ENCODE results near the gene KLHL41. TPM values are rescaled to one million over a fixed set of nuclear protein-coding genes. Genes with fewer than 3 reads are reported as not detected.

Gene KLHL41
- polyA plus RNA-seq, 1 donor from 2014 or later: 2.3 TPM

DNA sequence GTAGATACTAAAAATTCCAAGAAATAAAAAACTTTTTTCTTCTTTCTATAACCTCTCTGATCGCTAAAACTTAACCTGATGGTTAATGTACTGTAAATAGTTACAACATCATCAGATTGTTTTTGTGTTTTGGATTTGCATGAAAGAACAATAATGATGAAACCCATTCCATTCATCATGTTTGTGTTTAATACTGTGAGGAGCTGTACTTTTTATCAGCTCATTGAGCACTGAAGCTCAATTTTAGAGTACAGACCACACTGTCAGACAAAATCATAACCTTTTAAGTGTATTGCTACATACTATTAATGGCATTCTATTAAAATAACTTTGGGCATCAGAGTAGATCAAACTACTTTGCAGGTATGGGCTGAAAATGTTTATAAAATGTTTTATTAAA, 45.0 kb upstream of the KLHL41 start:
- no peak overlapping the region for H2AFZ ChIP-seq (ENCODE audit: low read depth, low read length)
- H3K27ac ChIP-seq (ENCODE audit: low read length): no peak overlapping the region
- no peaks in the 10 kb centered on the region for H3K9me2 ChIP-seq (ENCODE audit: insufficient read depth, low read length)
- H3K27me3 ChIP-seq (ENCODE audit: insufficient read depth, low read depth, low read length): no peaks in the 10 kb centered on the region
- H3K9ac ChIP-seq (ENCODE audit: low read length): no peak overlapping the region
- no peaks in the 10 kb centered on the region for H3K79me2 ChIP-seq (replicated peaks; ENCODE audit: insufficient read depth, low read length)
- H3K36me3 ChIP-seq (ENCODE audit: insufficient read depth, low read length): no peaks in the 10 kb centered on the region
- no peaks in the 10 kb centered on the region for H4K20me1 ChIP-seq (ENCODE audit: insufficient read depth)
- no peak overlapping the region for H3K4me3 ChIP-seq (ENCODE audit: low read length)
- H3K4me2 ChIP-seq (ENCODE audit: low read length): no peak overlapping the region
- TF ChIP-seq POLR2AphosphoS5 (IDR thresholded peaks at IDR 0.05) (no peak), SMC3 (conservative IDR thresholded peaks at IDR 0.05; ENCODE audit: poor library complexity) (no peak), MXI1 (conservative IDR thresholded peaks at IDR 0.05; ENCODE audit: poor library complexity, severe bottlenecking) (no peak), RAD21 (conservative IDR thresholded peaks at IDR 0.05) (no peak), EP300 (conservative IDR thresholded peaks at IDR 0.05; ENCODE audit: poor library complexity, severe bottlenecking) (no peak), EZH2 (IDR thresholded peaks at IDR 0.05; ENCODE audit: borderline replicate concordance, insufficient read depth, low read length, poor library complexity, severe bottlenecking) (no peak), TAF1 (IDR thresholded peaks at IDR 0.05; ENCODE audit: low read depth) (no peak)
- TF ChIP-seq, protein P1, sequence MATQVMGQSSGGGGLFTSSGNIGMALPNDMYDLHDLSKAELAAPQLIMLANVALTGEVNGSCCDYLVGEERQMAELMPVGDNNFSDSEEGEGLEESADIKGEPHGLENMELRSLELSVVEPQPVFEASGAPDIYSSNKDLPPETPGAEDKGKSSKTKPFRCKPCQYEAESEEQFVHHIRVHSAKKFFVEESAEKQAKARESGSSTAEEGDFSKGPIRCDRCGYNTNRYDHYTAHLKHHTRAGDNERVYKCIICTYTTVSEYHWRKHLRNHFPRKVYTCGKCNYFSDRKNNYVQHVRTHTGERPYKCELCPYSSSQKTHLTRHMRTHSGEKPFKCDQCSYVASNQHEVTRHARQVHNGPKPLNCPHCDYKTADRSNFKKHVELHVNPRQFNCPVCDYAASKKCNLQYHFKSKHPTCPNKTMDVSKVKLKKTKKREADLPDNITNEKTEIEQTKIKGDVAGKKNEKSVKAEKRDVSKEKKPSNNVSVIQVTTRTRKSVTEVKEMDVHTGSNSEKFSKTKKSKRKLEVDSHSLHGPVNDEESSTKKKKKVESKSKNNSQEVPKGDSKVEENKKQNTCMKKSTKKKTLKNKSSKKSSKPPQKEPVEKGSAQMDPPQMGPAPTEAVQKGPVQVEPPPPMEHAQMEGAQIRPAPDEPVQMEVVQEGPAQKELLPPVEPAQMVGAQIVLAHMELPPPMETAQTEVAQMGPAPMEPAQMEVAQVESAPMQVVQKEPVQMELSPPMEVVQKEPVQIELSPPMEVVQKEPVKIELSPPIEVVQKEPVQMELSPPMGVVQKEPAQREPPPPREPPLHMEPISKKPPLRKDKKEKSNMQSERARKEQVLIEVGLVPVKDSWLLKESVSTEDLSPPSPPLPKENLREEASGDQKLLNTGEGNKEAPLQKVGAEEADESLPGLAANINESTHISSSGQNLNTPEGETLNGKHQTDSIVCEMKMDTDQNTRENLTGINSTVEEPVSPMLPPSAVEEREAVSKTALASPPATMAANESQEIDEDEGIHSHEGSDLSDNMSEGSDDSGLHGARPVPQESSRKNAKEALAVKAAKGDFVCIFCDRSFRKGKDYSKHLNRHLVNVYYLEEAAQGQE (IDR thresholded peaks at IDR 0.05; ENCODE audit: borderline replicate concordance): no peak
- TF ChIP-seq, protein P2, sequence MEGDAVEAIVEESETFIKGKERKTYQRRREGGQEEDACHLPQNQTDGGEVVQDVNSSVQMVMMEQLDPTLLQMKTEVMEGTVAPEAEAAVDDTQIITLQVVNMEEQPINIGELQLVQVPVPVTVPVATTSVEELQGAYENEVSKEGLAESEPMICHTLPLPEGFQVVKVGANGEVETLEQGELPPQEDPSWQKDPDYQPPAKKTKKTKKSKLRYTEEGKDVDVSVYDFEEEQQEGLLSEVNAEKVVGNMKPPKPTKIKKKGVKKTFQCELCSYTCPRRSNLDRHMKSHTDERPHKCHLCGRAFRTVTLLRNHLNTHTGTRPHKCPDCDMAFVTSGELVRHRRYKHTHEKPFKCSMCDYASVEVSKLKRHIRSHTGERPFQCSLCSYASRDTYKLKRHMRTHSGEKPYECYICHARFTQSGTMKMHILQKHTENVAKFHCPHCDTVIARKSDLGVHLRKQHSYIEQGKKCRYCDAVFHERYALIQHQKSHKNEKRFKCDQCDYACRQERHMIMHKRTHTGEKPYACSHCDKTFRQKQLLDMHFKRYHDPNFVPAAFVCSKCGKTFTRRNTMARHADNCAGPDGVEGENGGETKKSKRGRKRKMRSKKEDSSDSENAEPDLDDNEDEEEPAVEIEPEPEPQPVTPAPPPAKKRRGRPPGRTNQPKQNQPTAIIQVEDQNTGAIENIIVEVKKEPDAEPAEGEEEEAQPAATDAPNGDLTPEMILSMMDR (IDR thresholded peaks at IDR 0.05; ENCODE audit: poor library complexity, severe bottlenecking): no peak
- H3F3A ChIP-seq (ENCODE audit: insufficient read depth, low read length, poor library complexity, severe bottlenecking): no peaks in the 10 kb centered on the region
- H3K9me3 ChIP-seq (ENCODE audit: low read length): no peaks in the 10 kb centered on the region

DNA sequence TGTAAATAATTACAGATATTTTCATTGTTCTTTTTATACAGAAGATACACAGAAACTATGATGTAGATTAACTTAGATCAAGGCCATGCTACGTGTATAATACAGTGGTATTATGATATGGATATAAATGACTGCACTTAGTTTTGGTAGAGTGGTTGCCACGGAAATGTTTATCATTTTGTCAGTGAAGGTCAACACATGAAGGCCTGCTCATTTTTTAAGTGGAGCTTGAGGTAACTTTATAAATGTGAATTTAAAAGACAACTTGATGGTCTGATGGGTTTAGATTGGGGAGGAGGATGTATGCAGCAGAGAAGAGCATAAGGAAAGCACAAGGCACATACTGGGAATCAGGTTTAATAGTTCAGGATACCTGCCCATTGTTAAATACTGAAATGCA, 44.6 kb upstream of the KLHL41 start:
- H3K9me3 ChIP-seq (ENCODE audit: low read length): no peaks in the 10 kb centered on the region
- no peaks in the 10 kb centered on the region for H3F3A ChIP-seq (ENCODE audit: insufficient read depth, low read length, poor library complexity, severe bottlenecking)
- H4K20me1 ChIP-seq (ENCODE audit: insufficient read depth): no peaks in the 10 kb centered on the region
- no peaks in the 10 kb centered on the region for H3K27me3 ChIP-seq (ENCODE audit: insufficient read depth, low read depth, low read length)
- TF ChIP-seq, protein P2 (IDR thresholded peaks at IDR 0.05; ENCODE audit: poor library complexity, severe bottlenecking): no peak
- TF ChIP-seq POLR2AphosphoS5 (IDR thresholded peaks at IDR 0.05) (no peak), RAD21 (conservative IDR thresholded peaks at IDR 0.05) (no peak), EZH2 (IDR thresholded peaks at IDR 0.05; ENCODE audit: borderline replicate concordance, insufficient read depth, low read length, poor library complexity, severe bottlenecking) (no peak), EP300 (conservative IDR thresholded peaks at IDR 0.05; ENCODE audit: poor library complexity, severe bottlenecking) (no peak), TAF1 (IDR thresholded peaks at IDR 0.05; ENCODE audit: low read depth) (no peak), SMC3 (conservative IDR thresholded peaks at IDR 0.05; ENCODE audit: poor library complexity) (no peak), MXI1 (conservative IDR thresholded peaks at IDR 0.05; ENCODE audit: poor library complexity, severe bottlenecking) (no peak)
- TF ChIP-seq, protein P1 (IDR thresholded peaks at IDR 0.05; ENCODE audit: borderline replicate concordance): no peak
- H3K9me2 ChIP-seq (ENCODE audit: insufficient read depth, low read length): no peaks in the 10 kb centered on the region
- peak overlapping the region; percentile 5 for H2AFZ ChIP-seq (ENCODE audit: low read depth, low read length)
- H3K79me2 ChIP-seq (replicated peaks; ENCODE audit: insufficient read depth, low read length): no peaks in the 10 kb centered on the region
- H3K4me2 ChIP-seq (ENCODE audit: low read length): no peak overlapping the region
- H3K36me3 ChIP-seq (ENCODE audit: insufficient read depth, low read length): no peaks in the 10 kb centered on the region
- H3K27ac ChIP-seq (ENCODE audit: low read length): no peak overlapping the region
- no peak overlapping the region for H3K9ac ChIP-seq (ENCODE audit: low read length)
- no peak overlapping the region for H3K4me3 ChIP-seq (ENCODE audit: low read length)
